B cell (primary cell): Measurements from ENCODE around the gene NPW.

ENCODE experiments used
- EZH2 ChIP-seq: IDR thresholded peaks from 2 replicates; pipeline ENCODE4 v1.6.1; 2012; ENCODE audit warnings: borderline replicate concordance, low read depth, mild to moderate bottlenecking, moderate library complexity, low read length; ENCODE audit not compliant: insufficient read depth, poor library complexity, severe bottlenecking
- TF ChIP-seq, protein P1 (sequence below): fragments of 200-600 bp; IDR thresholded peaks from one replicate; pipeline ENCODE4 v1.8.0; 2022; ENCODE audit warnings: antibody characterized with exemption, mild to moderate bottlenecking

DNA sequence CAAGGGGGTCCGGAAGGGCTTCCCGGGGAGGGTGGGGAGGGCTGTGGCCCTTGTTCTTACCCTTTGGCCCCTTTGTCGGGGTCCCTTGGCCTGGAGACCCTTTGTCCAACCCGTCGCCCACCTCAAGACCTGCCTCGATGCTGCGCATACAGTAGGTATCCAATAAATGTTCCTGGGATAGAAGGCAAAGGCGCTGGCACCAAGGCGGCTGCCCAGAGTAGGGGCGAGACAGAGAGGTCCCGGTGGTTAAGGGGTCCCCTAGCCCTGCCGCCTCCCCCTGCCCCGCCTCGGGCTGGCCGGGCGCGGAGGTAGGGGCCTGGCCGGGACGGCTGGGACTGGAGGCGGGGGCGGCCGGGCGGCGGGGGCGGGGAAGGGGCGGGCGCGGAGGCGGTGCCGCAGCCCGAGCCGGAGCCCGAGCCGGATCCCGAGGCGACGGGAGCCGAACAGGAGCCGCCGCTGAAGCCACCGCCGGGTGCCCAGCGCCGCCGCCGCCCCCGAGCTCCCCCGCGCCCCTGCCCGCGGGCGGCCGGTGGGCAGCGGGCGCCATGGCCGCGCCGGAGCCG, 7.0 kb downstream of the NPW start, which contains the start of gene NHERF2:
- TF ChIP-seq, protein P1, sequence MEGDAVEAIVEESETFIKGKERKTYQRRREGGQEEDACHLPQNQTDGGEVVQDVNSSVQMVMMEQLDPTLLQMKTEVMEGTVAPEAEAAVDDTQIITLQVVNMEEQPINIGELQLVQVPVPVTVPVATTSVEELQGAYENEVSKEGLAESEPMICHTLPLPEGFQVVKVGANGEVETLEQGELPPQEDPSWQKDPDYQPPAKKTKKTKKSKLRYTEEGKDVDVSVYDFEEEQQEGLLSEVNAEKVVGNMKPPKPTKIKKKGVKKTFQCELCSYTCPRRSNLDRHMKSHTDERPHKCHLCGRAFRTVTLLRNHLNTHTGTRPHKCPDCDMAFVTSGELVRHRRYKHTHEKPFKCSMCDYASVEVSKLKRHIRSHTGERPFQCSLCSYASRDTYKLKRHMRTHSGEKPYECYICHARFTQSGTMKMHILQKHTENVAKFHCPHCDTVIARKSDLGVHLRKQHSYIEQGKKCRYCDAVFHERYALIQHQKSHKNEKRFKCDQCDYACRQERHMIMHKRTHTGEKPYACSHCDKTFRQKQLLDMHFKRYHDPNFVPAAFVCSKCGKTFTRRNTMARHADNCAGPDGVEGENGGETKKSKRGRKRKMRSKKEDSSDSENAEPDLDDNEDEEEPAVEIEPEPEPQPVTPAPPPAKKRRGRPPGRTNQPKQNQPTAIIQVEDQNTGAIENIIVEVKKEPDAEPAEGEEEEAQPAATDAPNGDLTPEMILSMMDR: no peak
- TF ChIP-seq EZH2: no peak
